HuH-7.5 (cell line): ENCODE measurements around the gene LYSMD4.
A peak's percentile ranks its signal among the peaks of the same experiment; 100 is the strongest.

Experiments
- DNase-seq: peaks from one replicate; pipeline ENCODE4 v3.0.0; 2011; ENCODE audit warnings: low spot score

Gene LYSMD4

DNA sequence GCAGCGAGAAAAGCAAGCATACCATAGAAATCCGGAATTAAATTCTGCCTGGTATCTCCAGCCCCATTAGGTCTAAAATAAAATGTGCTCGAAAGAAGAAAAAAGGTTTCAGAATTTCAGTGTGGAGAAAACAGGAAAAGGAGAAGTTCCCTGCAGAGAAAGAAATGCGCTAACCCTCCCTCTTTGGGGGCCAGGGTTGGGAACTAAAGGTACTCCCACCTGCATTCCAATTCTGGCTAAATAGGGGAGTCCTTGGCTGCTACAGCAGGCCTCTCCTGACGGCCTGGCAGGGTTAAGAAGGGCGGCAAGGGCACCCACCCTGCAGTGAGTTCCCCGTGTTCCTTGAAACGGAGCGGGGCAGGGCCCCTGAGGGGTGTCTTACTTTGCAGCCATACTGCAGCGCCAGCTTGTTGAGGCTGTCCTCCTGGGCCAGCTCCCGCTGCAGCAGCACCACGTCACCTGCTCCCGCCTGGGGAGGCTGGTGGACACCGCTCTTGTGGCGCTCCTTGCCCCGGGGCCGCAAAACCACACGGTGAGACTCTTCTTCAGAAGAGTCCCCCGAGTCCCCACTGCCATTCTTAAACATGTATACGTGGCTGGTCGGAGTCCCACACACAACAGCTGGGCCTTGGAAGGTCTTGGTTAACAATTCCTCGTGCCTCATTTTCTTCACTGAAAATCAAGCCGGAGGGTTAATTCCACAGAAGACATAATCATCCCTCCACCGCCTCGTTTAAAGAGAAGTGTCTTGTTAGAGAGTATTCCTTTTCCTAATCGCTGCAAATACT lies 1.7 kb downstream of the LYSMD4 start:
- DNase-seq: no peak

DNA sequence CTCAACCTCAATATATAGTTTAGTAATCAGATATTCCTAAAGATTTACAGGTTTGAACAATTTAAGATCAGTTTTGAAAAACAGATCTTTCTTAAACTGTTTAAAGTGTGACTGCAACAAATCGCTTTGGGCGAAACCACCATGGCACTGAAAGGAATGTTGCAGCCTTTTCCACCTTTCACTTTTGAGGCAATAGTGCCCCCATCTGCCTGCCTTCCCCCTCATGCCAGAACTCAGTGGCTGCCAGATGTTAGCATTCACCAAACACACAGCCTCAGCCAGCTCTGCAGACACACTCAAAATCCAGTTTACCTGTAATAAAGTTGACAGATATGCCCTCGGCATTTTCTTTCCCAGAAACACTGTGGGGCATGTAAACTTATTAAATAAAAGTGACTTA lies 3.3 kb downstream of the LYSMD4 start:
- peak; percentile 44 for DNase-seq

DNA sequence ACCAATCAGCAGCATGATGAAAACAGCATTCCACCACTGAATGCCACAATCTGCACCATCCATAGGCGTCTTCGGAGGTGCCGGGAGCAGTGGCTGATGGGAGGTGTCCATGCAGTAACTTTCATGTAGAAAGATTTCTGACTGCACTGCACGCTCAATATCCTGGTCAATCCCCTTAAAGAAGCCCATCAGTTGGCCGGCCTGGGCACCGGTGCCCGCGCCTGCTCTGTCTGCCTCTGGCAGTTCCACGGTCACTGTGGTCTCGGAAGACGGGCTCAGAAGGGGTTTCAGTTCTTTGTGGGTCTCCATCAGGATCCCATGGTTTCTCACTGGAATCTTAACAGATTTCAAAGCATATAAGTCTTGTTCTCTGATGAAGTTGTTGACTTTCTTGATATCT lies 3.9 kb downstream of the LYSMD4 start:
- no peak for DNase-seq

DNA sequence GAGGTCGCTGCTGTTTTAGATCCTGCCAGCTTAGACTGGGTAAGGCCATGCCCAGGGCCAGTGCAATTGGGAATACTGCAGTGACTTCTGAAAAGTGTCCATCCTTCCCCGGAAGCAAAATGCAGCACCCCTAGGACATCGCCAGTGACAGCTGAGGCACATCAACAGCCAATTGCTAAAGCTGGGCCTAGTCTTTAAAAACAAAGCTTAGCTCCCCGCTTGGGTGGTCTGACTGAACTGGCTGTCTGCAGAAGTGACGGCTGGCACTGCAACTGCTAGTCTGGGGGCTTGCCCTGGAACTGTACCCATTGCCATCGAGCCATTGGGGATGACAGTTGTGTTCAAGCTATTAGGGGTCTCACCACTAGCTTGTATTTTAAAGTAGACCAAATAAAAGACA lies 4.3 kb downstream of the LYSMD4 start:
- no peak for DNase-seq

DNA sequence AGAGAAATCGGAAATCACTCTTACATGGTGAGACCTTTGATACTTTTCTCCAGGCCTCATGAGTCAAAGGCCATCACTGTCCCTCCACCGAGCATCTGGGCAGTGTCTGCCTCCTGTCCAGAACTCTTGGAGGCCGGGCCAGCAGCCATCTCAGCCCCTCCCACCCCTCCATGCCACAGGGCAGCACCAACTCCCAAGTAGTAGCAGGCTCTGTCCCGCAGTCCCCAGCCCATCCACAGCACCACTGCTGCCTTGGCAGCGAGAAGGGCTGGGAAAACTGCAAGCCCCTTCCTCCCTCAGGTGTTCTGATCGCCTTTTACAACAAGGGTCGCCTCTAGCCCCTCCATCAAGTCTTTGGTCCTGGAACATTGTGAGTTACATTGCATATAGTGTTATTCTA lies 5.5 kb downstream of the LYSMD4 start:
- no peak for DNase-seq

DNA sequence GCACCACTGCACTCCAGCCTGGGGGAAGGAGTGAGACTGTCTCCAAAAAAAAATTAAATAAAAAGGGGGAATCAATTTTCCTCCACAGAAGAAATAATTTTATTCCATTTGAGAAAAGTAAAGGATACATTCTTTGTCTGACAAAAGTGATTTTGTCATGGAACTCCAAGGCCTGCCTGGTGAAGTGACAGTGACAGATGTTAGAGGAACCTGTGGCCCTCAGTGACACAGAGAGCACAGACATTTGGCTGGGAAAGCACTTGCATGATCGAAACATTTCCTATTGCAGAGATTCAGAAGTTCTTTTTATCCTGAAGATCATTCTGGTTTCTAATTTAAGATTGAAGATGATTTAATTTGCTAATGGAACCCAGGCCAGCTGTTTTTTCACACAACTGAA lies 5.9 kb downstream of the LYSMD4 start:
- DNase-seq: no peak

DNA sequence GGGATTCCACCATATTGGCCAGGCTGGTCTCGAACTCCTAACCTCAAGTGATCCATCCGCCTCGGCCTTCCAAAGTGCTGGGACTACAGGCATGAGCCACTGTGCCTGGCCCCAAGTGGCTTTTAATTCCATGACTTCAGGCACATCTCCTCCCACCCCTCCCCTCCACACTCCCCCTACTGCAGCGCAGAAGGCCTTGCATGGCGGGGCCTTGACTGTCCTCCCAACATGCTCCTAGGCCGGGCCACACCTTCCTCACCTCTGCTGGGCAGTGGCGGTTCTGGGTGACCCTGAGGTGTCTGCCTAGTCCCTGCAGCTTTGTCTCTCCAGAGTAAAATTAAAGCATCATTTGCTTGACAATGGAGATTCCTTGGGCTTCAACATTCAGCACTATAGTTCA lies 6.9 kb downstream of the LYSMD4 start:
- DNase-seq: no peak

DNA sequence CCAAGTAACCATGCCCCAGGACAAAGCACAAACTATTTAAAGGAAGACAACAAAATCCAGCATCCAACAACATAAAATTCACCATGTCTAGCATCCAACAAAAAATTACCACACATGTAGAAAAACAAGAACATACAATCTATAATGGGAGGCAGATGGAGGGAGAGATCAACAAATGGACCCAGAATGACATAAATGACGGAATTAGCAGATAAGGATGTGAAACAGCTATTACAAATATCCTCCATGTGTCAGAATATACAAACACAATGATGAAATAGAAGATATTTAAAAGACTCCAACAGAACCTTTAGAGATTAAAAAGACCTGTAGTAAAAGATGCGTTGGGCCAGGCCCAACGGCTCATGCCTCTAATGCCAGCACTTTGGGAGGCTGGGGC lies 10.8 kb downstream of the LYSMD4 start:
- DNase-seq: no peak

DNA sequence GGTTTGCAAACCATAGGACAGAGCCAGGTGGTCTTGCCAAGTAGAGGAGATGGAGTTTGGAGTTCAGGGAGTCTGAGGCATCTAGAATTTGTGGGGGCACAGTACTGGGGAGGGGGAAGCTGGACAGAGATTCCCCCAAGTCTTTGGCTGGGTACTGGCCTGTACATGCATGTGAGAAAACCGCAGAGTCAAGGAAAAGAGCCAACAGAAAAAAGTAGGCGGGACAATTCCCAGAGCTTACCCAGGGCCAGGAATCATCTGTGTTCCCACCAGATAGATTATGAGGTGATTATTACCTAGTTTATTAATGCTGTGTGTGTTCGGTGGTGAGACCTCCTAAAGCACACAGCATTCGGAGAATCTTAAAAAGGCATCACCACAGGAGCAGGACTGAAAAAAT lies 11.3 kb downstream of the LYSMD4 start:
- no peak for DNase-seq

DNA sequence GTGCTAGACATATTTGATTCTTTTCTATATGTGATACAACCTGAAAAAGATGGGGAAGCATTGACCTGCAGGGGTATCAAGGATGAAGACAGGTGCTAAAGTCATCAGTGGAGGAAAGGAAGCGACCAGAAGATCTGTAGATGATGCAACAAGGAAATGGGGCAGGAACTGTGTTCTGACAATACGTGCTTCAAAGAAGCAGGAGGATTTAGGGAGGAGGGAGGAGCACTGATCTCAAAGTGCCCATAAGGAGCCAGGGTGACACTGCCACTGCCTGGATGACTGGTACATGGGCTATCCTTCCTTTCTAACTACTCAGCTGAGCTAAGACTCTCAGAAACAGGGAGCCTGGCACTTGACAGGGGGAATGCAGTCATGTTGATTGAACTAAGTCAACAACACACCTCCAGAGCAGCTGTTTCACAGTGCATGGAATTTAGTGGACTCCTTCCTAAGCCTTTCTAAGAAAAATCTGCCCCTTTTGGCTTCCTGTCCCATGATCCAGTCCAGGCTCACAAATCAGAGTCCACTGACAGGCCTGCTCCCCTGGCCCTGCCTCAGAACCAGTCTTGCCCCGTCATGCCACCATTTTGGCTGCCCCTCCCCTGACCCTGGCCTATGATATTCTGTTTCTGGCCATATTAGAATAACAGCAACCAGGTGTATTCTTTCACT lies 12.0 kb downstream of the LYSMD4 start:
- no peak for DNase-seq

DNA sequence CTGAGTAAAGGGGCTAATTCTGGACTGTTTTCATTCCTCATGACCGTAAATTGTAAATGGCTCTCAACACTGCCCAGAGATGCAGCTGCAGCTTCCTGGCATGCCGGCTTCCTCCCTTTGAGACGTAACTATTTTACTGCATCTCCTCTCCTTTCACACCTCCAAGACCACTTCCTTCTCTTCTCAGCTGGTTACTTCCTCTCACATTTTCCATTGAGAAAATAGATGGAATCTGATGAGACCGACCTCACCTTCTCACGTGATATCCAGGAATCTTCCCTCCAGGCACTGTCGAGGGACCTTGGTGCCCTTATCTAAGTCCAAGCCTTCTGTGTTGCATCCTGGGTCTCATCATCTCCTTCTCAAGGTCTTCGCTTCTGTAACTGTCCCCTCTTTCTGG lies 12.7 kb downstream of the LYSMD4 start:
- DNase-seq: no peak

DNA sequence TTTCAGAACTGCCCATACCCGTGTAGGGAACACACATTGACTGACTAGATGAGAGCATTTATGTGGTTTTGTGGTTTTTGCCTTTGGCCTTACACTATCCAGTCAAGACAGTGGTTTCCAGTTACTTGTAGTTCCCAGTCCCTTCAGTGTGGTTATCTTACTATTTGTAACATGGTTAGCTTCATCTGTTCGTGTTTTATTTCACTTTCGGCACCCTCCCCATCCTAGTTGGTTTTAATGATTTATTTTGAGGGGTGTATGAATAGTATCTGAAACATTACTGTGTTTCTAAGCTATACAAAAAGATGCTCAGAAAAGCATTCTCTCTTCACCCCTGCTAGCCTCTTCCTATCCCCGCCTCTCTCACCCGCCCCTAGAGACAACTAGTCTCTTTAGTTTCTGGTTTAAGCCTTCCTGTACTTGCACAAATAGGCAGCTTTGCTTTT lies 14.1 kb downstream of the LYSMD4 start:
- DNase-seq: no peak

DNA sequence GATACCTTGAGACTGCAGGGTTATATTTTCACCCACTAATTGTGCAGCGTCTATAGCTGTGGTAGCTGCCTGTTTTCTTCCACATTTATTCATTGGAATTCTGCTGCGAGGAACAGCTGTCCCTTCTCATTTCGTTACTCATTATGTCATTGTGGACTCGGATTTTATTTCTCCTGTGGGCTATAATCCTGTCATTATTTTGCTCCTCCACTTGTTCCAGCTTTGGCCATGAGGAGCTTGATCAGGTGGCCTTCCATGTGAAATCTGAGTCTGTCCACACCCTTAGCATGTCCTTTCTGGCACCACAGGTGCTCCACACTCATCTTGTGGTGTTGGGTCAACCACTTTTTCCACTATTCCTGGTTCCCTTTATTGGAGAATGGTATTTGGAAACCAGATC lies 14.8 kb downstream of the LYSMD4 start:
- DNase-seq: no peak

DNA sequence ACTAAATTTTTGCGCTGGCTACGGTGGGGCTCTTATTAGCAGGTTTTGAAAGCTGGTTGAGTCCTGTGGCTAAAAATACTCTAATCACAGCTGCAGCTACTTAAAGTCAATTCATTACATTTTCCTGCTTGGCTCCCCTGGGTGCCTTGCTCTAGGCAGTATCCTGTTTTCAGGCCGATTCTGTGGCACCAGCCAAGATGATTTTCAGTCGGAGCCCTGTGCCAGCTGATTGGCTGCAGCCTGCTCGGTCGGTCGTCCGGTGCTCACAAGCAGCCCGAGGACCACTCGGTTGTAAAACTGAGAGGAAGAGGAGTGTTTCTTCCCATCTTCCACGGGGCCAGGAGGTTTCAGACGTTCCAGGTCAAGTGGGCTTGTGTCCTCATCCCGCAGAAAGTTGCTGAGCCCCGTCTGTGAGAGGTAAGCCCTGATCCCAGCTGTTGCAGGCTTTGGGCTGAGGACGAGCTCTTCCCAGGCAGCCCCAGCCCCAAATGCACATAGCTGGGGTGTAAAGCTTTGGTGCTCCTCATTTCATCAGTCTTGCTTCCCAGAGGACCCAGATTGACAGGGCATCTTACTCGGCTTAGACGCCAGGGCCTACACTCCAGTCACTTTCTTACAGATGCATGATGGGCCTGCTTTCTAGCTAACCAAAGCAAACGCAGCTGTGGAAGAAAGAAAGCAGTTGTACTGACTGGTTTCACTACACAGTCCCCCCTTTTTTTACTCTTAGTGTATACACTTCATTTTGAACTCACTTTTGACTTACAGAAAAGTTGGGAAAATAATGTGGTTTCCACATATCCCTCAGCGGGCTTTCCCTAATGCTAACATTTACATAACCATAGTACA lies 15.9 kb downstream of the LYSMD4 start:
- DNase-seq: no peak

DNA sequence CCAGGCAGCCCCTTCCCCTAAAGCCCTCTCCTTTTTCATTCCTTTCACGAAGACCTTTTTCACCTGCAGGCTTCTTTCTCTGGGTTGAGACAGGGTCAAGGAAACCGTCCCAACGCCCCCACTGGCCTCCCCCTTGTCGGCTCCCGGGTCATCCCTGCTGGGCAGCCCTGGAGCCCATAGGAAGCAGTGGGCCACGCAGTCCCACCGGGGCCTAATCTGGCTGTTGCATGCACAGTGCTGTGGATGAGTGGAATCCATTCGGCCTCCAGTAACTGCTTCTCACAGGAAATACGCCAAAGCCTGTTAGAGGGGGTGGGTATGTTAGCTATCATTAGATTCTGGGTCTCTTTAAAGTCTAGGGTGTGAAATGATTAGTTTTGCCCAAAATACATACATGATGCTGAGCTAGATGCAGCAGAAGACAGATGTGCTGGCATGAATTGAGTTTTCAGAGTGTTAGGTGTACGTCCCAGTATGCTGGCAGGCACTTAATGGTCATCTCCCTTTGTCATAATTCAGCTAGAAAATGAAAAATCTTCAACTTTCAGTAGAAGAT lies 16.6 kb downstream of the LYSMD4 start:
- no peak for DNase-seq

DNA sequence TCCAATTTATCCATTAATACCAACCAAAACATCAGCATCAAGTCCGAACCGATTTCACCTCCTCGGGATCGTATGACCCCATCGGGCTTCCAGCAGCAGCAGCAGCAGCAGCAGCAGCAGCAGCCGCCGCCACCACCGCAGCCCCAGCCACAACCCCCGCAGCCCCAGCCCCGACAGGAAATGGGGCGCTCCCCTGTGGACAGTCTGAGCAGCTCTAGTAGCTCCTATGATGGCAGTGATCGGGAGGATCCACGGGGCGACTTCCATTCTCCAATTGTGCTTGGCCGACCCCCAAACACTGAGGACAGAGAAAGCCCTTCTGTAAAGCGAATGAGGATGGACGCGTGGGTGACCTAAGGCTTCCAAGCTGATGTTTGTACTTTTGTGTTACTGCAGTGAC lies 20.8 kb downstream of the LYSMD4 start:
- no peak for DNase-seq

DNA sequence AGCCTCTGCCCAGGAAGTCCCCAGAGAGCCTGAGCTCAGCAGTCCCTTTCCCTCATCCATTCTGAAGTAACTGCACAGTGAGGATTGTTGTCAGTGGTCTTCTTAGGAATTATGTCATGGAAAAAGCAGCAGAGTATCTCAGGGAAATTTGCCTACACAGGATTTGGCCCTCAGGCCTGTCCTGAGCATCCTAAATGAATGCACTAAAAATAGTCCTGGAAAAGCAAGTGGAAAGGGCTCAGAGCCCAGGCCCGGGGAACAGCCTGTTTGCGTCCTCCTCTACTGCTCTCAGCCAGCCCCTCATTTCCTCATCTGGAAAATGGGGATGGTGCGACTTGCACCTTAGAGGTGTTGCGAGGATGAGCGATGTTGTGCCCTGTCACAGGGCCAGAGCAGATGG lies 21.6 kb downstream of the LYSMD4 start:
- no peak for DNase-seq

DNA sequence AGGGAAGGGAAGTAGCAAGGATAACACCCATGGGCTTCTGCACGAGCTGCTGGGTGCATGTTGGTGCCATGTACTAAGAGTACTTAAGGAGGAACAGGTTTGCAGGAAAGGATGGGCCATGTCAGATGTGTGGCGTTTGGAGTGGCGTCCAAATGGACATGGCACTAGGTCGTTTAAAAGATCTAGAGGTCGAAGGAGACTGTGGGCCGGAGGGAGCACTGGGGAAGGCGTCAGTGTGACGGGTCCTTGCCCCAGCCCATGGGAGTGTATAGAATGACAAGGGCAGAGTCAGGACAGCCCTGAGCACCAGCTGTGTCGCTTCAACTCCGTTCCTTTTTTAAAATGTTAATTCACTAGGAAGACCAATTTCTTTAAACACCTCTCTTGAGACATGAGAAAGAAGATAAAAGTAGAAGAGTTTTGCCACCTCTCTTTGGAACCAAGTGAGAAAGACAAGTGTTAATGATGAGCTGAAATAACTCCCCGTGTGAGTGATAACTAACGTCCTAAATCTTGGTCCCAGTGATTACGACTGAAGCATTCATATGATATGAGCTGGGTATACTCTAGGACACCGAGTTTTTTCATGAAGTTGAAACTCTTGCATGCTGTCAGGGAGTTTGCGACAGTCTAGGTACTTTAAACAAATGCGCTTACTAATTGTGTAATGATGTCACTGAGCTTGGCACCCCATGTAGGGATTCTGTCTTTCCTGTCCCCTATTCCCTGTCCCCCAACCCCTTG lies 23.8 kb downstream of the LYSMD4 start:
- no peak for DNase-seq

DNA sequence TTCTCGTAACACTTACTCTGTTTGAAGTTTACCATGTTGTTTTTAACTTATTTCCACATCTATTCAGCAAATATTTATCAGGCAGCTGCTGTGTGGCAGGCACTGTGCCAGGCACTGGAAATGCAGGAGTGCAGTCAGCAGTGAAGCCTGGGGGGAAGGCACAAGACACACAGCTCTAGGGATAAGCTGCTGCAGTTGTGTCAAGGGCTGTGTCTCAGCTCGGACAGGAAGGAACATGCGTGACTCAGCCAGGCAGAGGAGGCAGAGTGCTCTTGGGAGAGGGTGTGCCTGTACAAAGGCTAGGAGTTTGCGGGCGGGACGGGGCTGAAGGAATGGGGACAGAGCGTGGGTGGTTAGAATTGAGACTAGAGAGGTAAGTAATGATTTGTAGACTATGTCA lies 24.7 kb downstream of the LYSMD4 start:
- no peak for DNase-seq

DNA sequence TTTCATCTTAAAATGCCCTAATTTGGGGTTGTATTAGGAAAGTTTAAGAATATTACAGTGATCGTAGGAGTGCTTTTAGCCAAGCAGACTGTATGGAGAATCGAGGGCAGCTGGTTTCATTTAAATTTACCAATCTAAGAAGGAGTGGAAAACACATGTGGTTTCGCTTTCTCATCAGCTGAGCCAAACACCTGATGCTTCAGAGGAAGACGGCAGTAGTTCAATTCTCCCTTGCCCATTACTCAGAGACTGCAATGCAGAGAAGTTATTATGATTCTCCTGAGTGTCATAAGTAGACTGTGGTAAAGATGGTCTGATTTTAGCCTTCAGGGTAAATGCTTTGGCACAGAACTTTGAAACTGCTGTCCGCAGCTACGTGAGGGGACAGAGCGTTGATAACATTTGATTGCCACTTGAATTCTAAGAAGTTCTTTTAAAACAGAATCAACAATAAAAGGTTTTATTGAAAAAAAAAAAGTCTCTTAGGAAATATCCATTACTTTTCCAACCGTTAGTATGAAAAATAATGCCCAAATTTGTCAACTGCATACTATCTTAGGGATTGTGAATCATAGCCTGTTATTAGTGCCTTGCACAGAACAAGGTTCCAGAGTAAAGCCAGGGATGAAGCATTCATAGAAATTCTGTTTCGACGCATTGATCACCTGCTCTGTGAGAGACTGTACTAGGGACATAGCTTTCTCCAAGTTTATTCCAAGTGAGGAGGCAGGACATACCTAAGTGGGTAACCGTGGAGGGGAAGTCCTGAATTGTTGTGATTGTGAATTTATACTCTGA lies 25.6 kb downstream of the LYSMD4 start:
- no peak for DNase-seq
